ENCODE data around the gene SOX6. TPM values are rescaled to one million over a fixed set of nuclear protein-coding genes. Genes with fewer than 3 reads are reported as not detected.

SOX6 gene
- total RNA-seq, 4 donors from 2014 or later, result 1.6 to 22.7 (median 6.9) TPM

DNA sequence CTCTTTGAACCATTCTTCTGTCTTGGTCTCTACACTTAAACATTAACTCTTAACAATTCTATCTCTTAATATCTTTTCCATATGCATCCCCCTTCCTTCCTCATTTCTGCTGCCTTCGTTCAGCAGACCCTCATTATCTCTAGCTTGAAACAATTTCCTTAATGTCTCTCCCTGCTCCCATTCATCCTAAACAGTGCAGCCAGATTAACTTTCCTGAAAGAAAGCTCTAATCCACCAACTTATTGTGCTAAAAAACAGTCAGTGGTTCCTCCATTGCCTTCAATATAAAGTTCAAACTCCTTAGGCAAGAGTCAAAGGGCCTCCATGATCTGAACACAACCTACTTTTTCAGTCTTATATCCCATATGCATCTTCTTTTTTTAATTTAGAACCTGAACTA lies 42.5 kb downstream of the SOX6 start:
- H3K4me1 ChIP-seq, result no peaks in the 10 kb centered on the region
- H3K9me3 ChIP-seq, result no peaks in the 10 kb centered on the region
- H3K4me3 ChIP-seq, result no peak overlapping the region
- in situ Hi-C loops (cut with MboI; ENCODE audit: low pct_ligation_motif_present in 1 of 4, low pct_unique_long_range_greater_than_20kb in 1 of 4, low sequenced_read_pairs in 3 of 4), result no loop called here
- intact Hi-C loops (cut with DNase I; ENCODE audit: low total_unique reads), result no loop called here
- no peaks in the 10 kb centered on the region for H3K27me3 ChIP-seq
- no peak for DNase-seq
- no peaks in the 10 kb centered on the region for H3K36me3 ChIP-seq
- no peak overlapping the region for H3K27ac ChIP-seq
- no peak for TF ChIP-seq POLR2A (IDR thresholded peaks at IDR 0.05)
- no peak for TF ChIP-seq EP300 (IDR thresholded peaks at IDR 0.05; ENCODE audit: low read depth)
- TF ChIP-seq POLR2AphosphoS5 (IDR thresholded peaks at IDR 0.05), result no peak
- TF ChIP-seq, protein P1, sequence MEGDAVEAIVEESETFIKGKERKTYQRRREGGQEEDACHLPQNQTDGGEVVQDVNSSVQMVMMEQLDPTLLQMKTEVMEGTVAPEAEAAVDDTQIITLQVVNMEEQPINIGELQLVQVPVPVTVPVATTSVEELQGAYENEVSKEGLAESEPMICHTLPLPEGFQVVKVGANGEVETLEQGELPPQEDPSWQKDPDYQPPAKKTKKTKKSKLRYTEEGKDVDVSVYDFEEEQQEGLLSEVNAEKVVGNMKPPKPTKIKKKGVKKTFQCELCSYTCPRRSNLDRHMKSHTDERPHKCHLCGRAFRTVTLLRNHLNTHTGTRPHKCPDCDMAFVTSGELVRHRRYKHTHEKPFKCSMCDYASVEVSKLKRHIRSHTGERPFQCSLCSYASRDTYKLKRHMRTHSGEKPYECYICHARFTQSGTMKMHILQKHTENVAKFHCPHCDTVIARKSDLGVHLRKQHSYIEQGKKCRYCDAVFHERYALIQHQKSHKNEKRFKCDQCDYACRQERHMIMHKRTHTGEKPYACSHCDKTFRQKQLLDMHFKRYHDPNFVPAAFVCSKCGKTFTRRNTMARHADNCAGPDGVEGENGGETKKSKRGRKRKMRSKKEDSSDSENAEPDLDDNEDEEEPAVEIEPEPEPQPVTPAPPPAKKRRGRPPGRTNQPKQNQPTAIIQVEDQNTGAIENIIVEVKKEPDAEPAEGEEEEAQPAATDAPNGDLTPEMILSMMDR (IDR thresholded peaks at IDR 0.05), result no peak
- 43 to 67% methylated on average over 1 of the region's 1 CpG for WGBS, 2 donors (ENCODE audit: low coverage in 1 of 2)

DNA sequence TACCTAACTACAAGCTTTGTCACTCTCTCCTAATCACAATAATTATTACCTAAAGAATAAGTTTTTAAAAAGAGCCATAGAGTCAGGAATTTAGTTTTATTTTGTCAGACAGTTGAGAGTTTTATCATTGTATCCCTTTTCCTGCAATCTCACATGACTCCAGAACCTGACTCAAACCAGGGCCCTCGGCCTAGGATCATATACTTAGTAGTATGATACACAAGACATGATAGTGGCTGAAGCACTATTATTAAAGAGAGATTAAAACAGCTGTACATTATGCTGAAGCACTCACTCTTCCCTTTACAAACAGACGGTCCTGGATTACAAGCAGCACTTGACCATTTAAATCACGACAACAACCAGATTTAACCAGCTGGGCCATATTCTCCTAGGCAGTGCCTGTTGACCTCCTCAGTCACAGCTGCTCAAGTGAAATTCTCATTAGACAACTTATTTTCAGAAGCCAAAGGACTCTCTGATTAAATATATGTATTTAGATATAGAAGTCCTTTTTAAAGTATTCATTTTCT lies 44.0 kb downstream of the SOX6 start:
- no peak for DNase-seq
- no peak overlapping the region for H3K4me3 ChIP-seq
- intact Hi-C loops (cut with DNase I; ENCODE audit: low total_unique reads) (no loop called here), in situ Hi-C loops (cut with MboI; ENCODE audit: low pct_ligation_motif_present in 1 of 4, low pct_unique_long_range_greater_than_20kb in 1 of 4, low sequenced_read_pairs in 3 of 4) (no loop called here)
- WGBS, 2 donors (ENCODE audit: low coverage in 1 of 2), result 76 to 85% methylated on average over 3 of the region's 3 CpGs
- H3K27ac ChIP-seq, result no peak overlapping the region
- H3K36me3 ChIP-seq, result no peaks in the 10 kb centered on the region
- no peaks in the 10 kb centered on the region for H3K4me1 ChIP-seq
- H3K9me3 ChIP-seq, result no peaks in the 10 kb centered on the region
- no peaks in the 10 kb centered on the region for H3K27me3 ChIP-seq
- TF ChIP-seq, protein P1 (IDR thresholded peaks at IDR 0.05), result no peak
- TF ChIP-seq POLR2A (IDR thresholded peaks at IDR 0.05) (no peak), EP300 (IDR thresholded peaks at IDR 0.05; ENCODE audit: low read depth) (no peak), POLR2AphosphoS5 (IDR thresholded peaks at IDR 0.05) (no peak)

DNA sequence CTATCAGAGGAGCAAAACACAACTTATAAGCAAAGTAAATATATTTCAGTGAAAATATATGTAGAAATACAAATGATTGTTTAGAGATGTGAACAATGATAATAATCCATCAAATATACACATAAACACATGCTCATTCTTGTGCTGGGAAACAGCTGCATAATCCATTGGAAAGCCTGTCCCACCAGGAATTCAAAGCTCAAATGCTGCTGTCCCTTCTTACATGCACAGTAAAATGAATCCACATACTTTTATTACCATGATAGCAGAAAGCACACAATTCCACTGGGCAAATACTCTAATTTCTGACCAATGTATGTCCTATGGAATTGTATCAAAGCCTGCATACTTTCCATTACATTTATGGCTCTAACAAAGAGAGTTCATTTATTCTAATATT lies 44.5 kb downstream of the SOX6 start:
- Histone ChIP-seq H3K27me3 (no peaks in the 10 kb centered on the region), H3K9me3 (no peaks in the 10 kb centered on the region), H3K27ac (no peak overlapping the region), H3K36me3 (no peaks in the 10 kb centered on the region), H3K4me3 (no peak overlapping the region), H3K4me1 (no peaks in the 10 kb centered on the region)
- in situ Hi-C loops (cut with MboI; ENCODE audit: low pct_ligation_motif_present in 1 of 4, low pct_unique_long_range_greater_than_20kb in 1 of 4, low sequenced_read_pairs in 3 of 4), result no loop called here
- intact Hi-C loops (cut with DNase I; ENCODE audit: low total_unique reads), result no loop called here
- TF ChIP-seq, protein P1 (IDR thresholded peaks at IDR 0.05), result no peak
- TF ChIP-seq EP300 (IDR thresholded peaks at IDR 0.05; ENCODE audit: low read depth), result no peak
- TF ChIP-seq POLR2AphosphoS5 (IDR thresholded peaks at IDR 0.05), result no peak
- no peak for TF ChIP-seq POLR2A (IDR thresholded peaks at IDR 0.05)
- DNase-seq, result no peak

DNA sequence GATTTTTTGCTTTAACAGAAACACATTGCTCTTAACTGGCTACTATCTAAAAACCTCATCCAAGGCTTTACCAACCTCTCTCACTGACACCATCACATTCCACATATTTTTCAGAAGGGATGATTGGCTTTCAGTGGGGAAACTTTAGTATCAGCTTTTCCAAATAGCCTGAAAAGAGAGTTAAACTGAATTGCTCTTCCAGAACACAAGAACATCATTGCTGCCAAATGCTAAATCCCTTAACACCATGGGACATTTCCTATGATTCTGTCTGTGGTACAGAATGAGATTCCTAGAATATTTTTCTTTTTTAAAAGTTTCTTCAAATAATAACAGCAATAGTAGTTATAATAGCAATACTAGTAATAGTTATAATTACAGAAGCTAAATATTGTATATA lies 45.4 kb downstream of the SOX6 start:
- Histone ChIP-seq H3K4me1 (no peaks in the 10 kb centered on the region), H3K4me3 (no peak overlapping the region), H3K9me3 (no peaks in the 10 kb centered on the region), H3K36me3 (no peaks in the 10 kb centered on the region), H3K27ac (no peak overlapping the region), H3K27me3 (no peaks in the 10 kb centered on the region)
- DNase-seq, result no peak
- no peak for TF ChIP-seq EP300 (IDR thresholded peaks at IDR 0.05; ENCODE audit: low read depth)
- TF ChIP-seq, protein P1 (IDR thresholded peaks at IDR 0.05), result no peak
- TF ChIP-seq POLR2A (IDR thresholded peaks at IDR 0.05), result no peak
- TF ChIP-seq POLR2AphosphoS5 (IDR thresholded peaks at IDR 0.05), result no peak
- in situ Hi-C loops (cut with MboI; ENCODE audit: low pct_ligation_motif_present in 1 of 4, low pct_unique_long_range_greater_than_20kb in 1 of 4, low sequenced_read_pairs in 3 of 4) (no loop called here), intact Hi-C loops (cut with DNase I; ENCODE audit: low total_unique reads) (no loop called here)
